H1 (cell line): Measurements from ENCODE around the gene CYGB. TPM values are rescaled to one million over a fixed set of nuclear protein-coding genes. Genes with fewer than 3 reads are reported as not detected.

Experiments
- CTCF ChIA-PET: fragments of 300-600 bp; sonication (Branson Sonifier 250); formaldehyde crosslinking; loops from one replicate; lab custom pipeline; 2021; ENCODE audit not compliant: partially characterized antibody; lab: Charles Lee
- POLR2A ChIA-PET: fragments of 300-600 bp; sonication (Branson Sonifier 250); formaldehyde crosslinking; loops from one replicate; lab custom pipeline; 2021; ENCODE audit warnings: inconsistent platforms; ENCODE audit not compliant: partially characterized antibody; lab: Charles Lee
- DNase-seq, 2 experiments: peaks; one replicate each; pipeline versions ENCODE4 v3.0.0 to v3.0.0-alpha.2; 2010 to 2022; ENCODE audit warnings: low spot score in 2 of 2, low read depth in 1 of 2, mixed read lengths in 1 of 2
- FAIRE-seq: peaks from 2 replicates; lab custom pipeline; 2011; peaks lifted over from hg19 to GRCh38; lab: Jason Lieb, UNC
- H2AFZ ChIP-seq: 2 replicates; pipeline ENCODE4 v1.8.1; 2012; ENCODE audit warnings: low read length, inconsistent platforms
- H2AK5ac ChIP-seq: 2 replicates; pipeline ENCODE4 v1.6.1; 2013; ENCODE audit warnings: low read depth, low read length
- H2BK120ac ChIP-seq: replicated peaks from 2 replicates; pipeline ENCODE3; 2013; ENCODE audit warnings: low read depth, low read length, inconsistent platforms
- H2BK12ac ChIP-seq: 2 replicates; pipeline ENCODE4 v1.6.1; 2013; ENCODE audit warnings: low read depth, low read length
- H2BK15ac ChIP-seq: 2 replicates; pipeline ENCODE4 v1.6.1; 2013; ENCODE audit warnings: low read length
- H2BK20ac ChIP-seq: 2 replicates; pipeline ENCODE4 v1.6.1; 2013; ENCODE audit warnings: low read length
- H2BK5ac ChIP-seq: 2 replicates; pipeline ENCODE4 v1.6.1; 2013; ENCODE audit warnings: low read depth, low read length
- H3K14ac ChIP-seq: 2 replicates; pipeline ENCODE4 v1.6.1; 2013; ENCODE audit warnings: inconsistent platforms; ENCODE audit not compliant: insufficient read length
- H3K18ac ChIP-seq: 2 replicates; pipeline ENCODE4 v1.6.1; 2013; ENCODE audit warnings: low read length; ENCODE audit errors: extremely low read depth
- H3K23ac ChIP-seq: 2 replicates; pipeline ENCODE4 v1.6.1; 2013; ENCODE audit warnings: inconsistent platforms; ENCODE audit not compliant: insufficient read length
- H3K23me2 ChIP-seq: 2 replicates; pipeline ENCODE4 v1.6.1; 2013; ENCODE audit warnings: low read depth, low read length
- H3K27ac ChIP-seq: 2 replicates; pipeline ENCODE4 v1.6.1; 2011; ENCODE audit warnings: low read depth, low read length, inconsistent platforms
- H3K27me3 ChIP-seq, 4 experiments: replicated peaks in 1 of 4; 1 replicate in 1 of 4; 2 replicates in 3 of 4; pipeline versions ENCODE4 v1.6.1 to v1.8.1; 2011 to 2013; ENCODE audit warnings: low read length in 3 of 4, mild to moderate bottlenecking in 3 of 4, inconsistent platforms in 2 of 4, mixed read lengths in 2 of 4, moderate library complexity in 1 of 4; ENCODE audit not compliant: control insufficient read depth in 3 of 4, insufficient read depth in 3 of 4; ENCODE audit errors: extremely low read depth in 1 of 4
- H3K36me3 ChIP-seq, 4 experiments: 2 replicates each; pipeline versions ENCODE4 v1.6.1 to v1.8.1; 2011 to 2013; ENCODE audit warnings: mild to moderate bottlenecking in 4 of 4, low read length in 3 of 4, moderate library complexity in 2 of 4, control low read depth in 1 of 4, inconsistent platforms in 1 of 4; ENCODE audit not compliant: insufficient read depth in 4 of 4, control insufficient read depth in 2 of 4
- H3K4ac ChIP-seq: replicated peaks from 2 replicates; pipeline ENCODE3; 2013; ENCODE audit warnings: low read length, low read depth, mixed read lengths, inconsistent platforms; ENCODE audit not compliant: insufficient read length
- H3K4me1 ChIP-seq, 4 experiments: replicated peaks in 1 of 4; 1 replicate in 1 of 4; 2 replicates in 3 of 4; pipeline versions ENCODE4 v1.6.1 to v1.8.1; 2011 to 2013; ENCODE audit warnings: low read length in 3 of 4, inconsistent platforms in 2 of 4, mixed read lengths in 1 of 4; ENCODE audit not compliant: insufficient read depth in 4 of 4, control insufficient read depth in 3 of 4
- H3K4me2 ChIP-seq, 2 experiments: 2 replicates each; pipeline versions ENCODE4 v1.6.1 to v1.8.1; 2011 to 2013; ENCODE audit warnings: low read depth in 2 of 2, low read length in 2 of 2, control low read depth in 1 of 2, inconsistent platforms in 1 of 2, mild to moderate bottlenecking in 1 of 2; ENCODE audit not compliant: insufficient read depth in 1 of 2
- H3K4me3 ChIP-seq, 4 experiments: fragments of 200-600, 300-600 bp in 1 of 4; sonication (generic), shearing (Covaris generic), sonication (Bioruptor Twin) in 1 of 4; 2 replicates each; pipeline versions ENCODE4 v1.5.1 to v1.8.1; 2011 to 2016; ENCODE audit warnings: low read length in 4 of 4, low read depth in 3 of 4, control low read depth in 2 of 4, inconsistent platforms in 2 of 4, mild to moderate bottlenecking in 2 of 4, mixed read lengths in 1 of 4, moderate library complexity in 1 of 4; ENCODE audit not compliant: insufficient read depth in 2 of 4; ENCODE audit errors: extremely low read depth in 1 of 4
- H3K56ac ChIP-seq: replicated peaks from 2 replicates; pipeline ENCODE3; 2013; ENCODE audit warnings: low read depth, mild to moderate bottlenecking, mixed read lengths, low read length, inconsistent platforms; ENCODE audit not compliant: insufficient read length
- H3K79me1 ChIP-seq: 2 replicates; pipeline ENCODE4 v1.6.1; 2013; ENCODE audit warnings: low read depth, low read length, control low read depth
- H3K79me2 ChIP-seq, 2 experiments: 2 replicates each; pipeline versions ENCODE4 v1.6.1 to v1.8.1; 2012 to 2013; ENCODE audit warnings: low read length in 2 of 2, mild to moderate bottlenecking in 2 of 2, inconsistent platforms in 1 of 2; ENCODE audit not compliant: insufficient read depth in 2 of 2, control insufficient read depth in 1 of 2
- H3K9ac ChIP-seq, 4 experiments: replicated peaks in 1 of 4; 1 replicate in 1 of 4; 2 replicates in 3 of 4; pipeline versions ENCODE4 v1.6.1 to v1.8.1; 2011 to 2013; ENCODE audit warnings: low read depth in 3 of 4, low read length in 3 of 4, control low read depth in 2 of 4, mild to moderate bottlenecking in 2 of 4, moderate library complexity in 2 of 4, inconsistent platforms in 1 of 4; ENCODE audit errors: extremely low read depth in 1 of 4
- H3K9me3 ChIP-seq, 2 experiments: 2 replicates each; pipeline versions ENCODE4 v1.6.1 to v1.8.1; 2012 to 2013; ENCODE audit warnings: mild to moderate bottlenecking in 2 of 2, moderate library complexity in 2 of 2, control low read depth in 1 of 2, inconsistent platforms in 1 of 2, low read depth in 1 of 2, low read length in 1 of 2, mixed read lengths in 1 of 2; ENCODE audit not compliant: insufficient read depth in 2 of 2
- H4K20me1 ChIP-seq, 2 experiments: replicated peaks in 1 of 2; 2 replicates each; pipeline versions ENCODE3 to v1.8.1; 2011 to 2013; ENCODE audit warnings: inconsistent platforms in 2 of 2, low read length in 2 of 2, mild to moderate bottlenecking in 1 of 2; ENCODE audit not compliant: insufficient read depth in 2 of 2, control insufficient read depth in 1 of 2
- H4K5ac ChIP-seq: 2 replicates; pipeline ENCODE4 v1.6.1; 2013; ENCODE audit warnings: low read length, low read depth, mixed read lengths, inconsistent platforms; ENCODE audit not compliant: insufficient read length
- H4K8ac ChIP-seq: 2 replicates; pipeline ENCODE4 v1.8.0; 2013; ENCODE audit warnings: mild to moderate bottlenecking, moderate library complexity, low read length, inconsistent platforms; ENCODE audit not compliant: insufficient read depth; ENCODE audit errors: extremely low read depth
- H4K91ac ChIP-seq: replicated peaks from 2 replicates; pipeline ENCODE3; 2013; ENCODE audit warnings: low read length, mixed read lengths, inconsistent platforms; ENCODE audit not compliant: insufficient read length
- BRCA1 ChIP-seq: IDR thresholded peaks from 2 replicates; pipeline ENCODE4 v1.6.1; 2012; ENCODE audit warnings: low read depth, low read length, improper control_type of control experiment
- CBX5 ChIP-seq: fragments of 300-800, 300-1000 bp; sonication (generic); IDR thresholded peaks from 2 replicates; pipeline ENCODE4 v1.7.1; 2016; ENCODE audit warnings: antibody characterized with exemption, low read length, low read depth
- CBX8 ChIP-seq: fragments of 300-800, 300-1000 bp; sonication (generic); IDR thresholded peaks from 2 replicates; pipeline ENCODE4 v1.7.1; 2016; ENCODE audit warnings: low read depth, low read length, borderline replicate concordance
- CHD2 ChIP-seq: IDR thresholded peaks from 2 replicates; pipeline ENCODE4 v1.6.1; 2012; ENCODE audit warnings: low read length, improper control_type of control experiment
- EGR1 ChIP-seq: IDR thresholded peaks from 2 replicates; pipeline ENCODE4 v1.6.1; 2011; ENCODE audit warnings: low read depth, low read length, borderline replicate concordance
- HDAC6 ChIP-seq: IDR thresholded peaks from one replicate; pipeline ENCODE4 v1.7.1; 2012; ENCODE audit warnings: low read depth, mild to moderate bottlenecking, inconsistent platforms, low read length, moderate library complexity
- SAP30 ChIP-seq: fragments of 300-600 bp; sonication (generic); IDR thresholded peaks from 2 replicates; pipeline ENCODE4 v1.7.1; 2012; ENCODE audit warnings: low read length, moderate library complexity, mild to moderate bottlenecking, inconsistent platforms; ENCODE audit not compliant: insufficient read depth, insufficient replicate concordance
- SP1 ChIP-seq: IDR thresholded peaks from 2 replicates; pipeline ENCODE4 v1.6.1; 2011; ENCODE audit warnings: low read depth, low read length
- SRF ChIP-seq: IDR thresholded peaks from 2 replicates; pipeline ENCODE4 v1.6.1; 2011; ENCODE audit warnings: mild to moderate bottlenecking, low read depth, low read length, moderate library complexity
- WGBS, 2 experiments: shearing (Covaris generic) in 1 of 2; methylation state at CpG; one replicate each; pipeline versions ENCODE4 v1.1.6 to v1.1.7; 2013 to 2015; ENCODE audit warnings: low lambda C conversion rate in 2 of 2, mixed read lengths in 2 of 2, inconsistent platforms in 1 of 2, low coverage in 1 of 2, missing lambda C conversion rate in 1 of 2; ENCODE audit not compliant: insufficient replicate concordance in 2 of 2, insufficient coverage in 1 of 2, insufficient read length in 1 of 2; ENCODE audit errors: extremely low coverage in 1 of 2, missing lambda C conversion rate in 1 of 2; 5-methylcytosine and 5-hydroxymethylcytosine counted together
- polyA plus RNA-seq, 7 experiments: library from polyadenylated mRNA; depleted of rRNA in 3 of 7; stranded (reverse) in 5 of 7; unstranded in 2 of 7; fragments of >200 nt in 5 of 7; fragments of 200-250 nt in 2 of 7; gene quantifications; 1 replicate in 5 of 7; 2 replicates in 1 of 7; 4 replicates in 1 of 7; pipeline versions ENCODE4 v1.2.1 to v1.2.3, GENCODE V29; 2011 to 2013; ENCODE audit warnings: missing spikeins in 2 of 7, mixed read lengths in 2 of 7
- total RNA-seq: library from RNA; stranded (reverse); fragmentation: NEBNext Ultra II Directional; extraction: Animal tissue kit (Norgen Biotek cat#: 25700); gene quantifications from 2 replicates; pipeline ENCODE4 v1.2.1, GENCODE V29; 2021
- TF ChIP-seq, protein P1 (sequence below): IDR thresholded peaks from 2 replicates; pipeline ENCODE4 v1.6.1; 2012; ENCODE audit warnings: low read length, inconsistent platforms

Gene CYGB
- total and polyA plus RNA-seq, 2 of the 8 experiments (the other 6 are each of a cell fraction or from before 2014, with no cell fraction given): 2.7 to 3.7 TPM

DNA sequence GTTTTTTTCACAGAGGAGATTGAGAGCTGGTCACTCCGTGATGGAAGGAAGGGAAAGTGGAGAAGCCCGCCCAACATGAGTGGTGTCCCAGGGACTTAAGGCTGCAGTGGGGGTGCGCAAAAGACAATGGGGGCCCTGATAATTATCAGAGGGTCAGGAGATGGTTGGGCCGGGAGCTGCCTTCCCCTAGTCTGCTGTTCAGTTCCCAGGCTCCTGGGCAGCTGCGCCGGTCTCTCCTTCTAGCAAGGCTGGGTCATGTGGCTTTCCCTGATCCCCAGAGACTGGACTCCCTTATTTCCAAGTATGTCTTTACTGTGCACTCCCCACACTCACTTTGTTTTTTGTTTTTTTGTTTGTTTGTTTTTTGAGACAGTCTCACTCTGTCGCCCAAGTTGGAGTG is 16.2 kb downstream of the CYGB start:
- FAIRE-seq: no peak
- H4K5ac ChIP-seq: no peak overlapping the region

More for the DNA sequence above, 16.2 kb downstream of the CYGB start:
- Histone ChIP-seq H3K23me2 (no peaks in the 10 kb centered on the region), H2BK120ac (no peak overlapping the region), H2BK20ac (no peak overlapping the region), H3K14ac (no peak overlapping the region), H3K36me3 (no peaks in the 10 kb centered on the region), H4K20me1 (peaks cover 0 to 1% of the 10 kb centered on the region in 2 experiments), H3K4me1 (peaks cover 0 to 12% (median 3%) of the 10 kb centered on the region in 4 experiments; a peak in 4 of 7 replicates)
- POLR2A ChIA-PET: interaction anchor here (1.2 to 6.3 kb wide), 2 partner anchors 19 to 38 kb away, joined by 3 to 42 read pairs; partner anchors contain the start of gene PRCD
- TF ChIP-seq SAP30 (no peak), SP1 (no peak), EGR1 (no peak), CBX8 (no peak), BRCA1 (no peak), HDAC6 (no peak), CHD2 (no peak), CBX5 (no peak), SRF (no peak)
- TF ChIP-seq, protein P1, sequence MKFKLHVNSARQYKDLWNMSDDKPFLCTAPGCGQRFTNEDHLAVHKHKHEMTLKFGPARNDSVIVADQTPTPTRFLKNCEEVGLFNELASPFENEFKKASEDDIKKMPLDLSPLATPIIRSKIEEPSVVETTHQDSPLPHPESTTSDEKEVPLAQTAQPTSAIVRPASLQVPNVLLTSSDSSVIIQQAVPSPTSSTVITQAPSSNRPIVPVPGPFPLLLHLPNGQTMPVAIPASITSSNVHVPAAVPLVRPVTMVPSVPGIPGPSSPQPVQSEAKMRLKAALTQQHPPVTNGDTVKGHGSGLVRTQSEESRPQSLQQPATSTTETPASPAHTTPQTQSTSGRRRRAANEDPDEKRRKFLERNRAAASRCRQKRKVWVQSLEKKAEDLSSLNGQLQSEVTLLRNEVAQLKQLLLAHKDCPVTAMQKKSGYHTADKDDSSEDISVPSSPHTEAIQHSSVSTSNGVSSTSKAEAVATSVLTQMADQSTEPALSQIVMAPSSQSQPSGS: no peak
- TF ChIP-seq, all 59 proteins: peak for 0
- Histone ChIP-seq H2BK5ac (no peak overlapping the region), H3K4me3 (no peak overlapping the region), H3K79me2 (no peaks in the 10 kb centered on the region), H3K4me2 (no peak overlapping the region), H2BK15ac (no peak overlapping the region), H2AK5ac (no peak overlapping the region), H4K8ac (0 out of 2 replicates have a peak overlapping the region, but pooled peaks have one; percentile 36), H3K56ac (no peak overlapping the region), H3K4ac (no peak overlapping the region), H3K79me1 (no peaks in the 10 kb centered on the region; the same call in 1 of the 2 replicates), H3K27ac (no peak overlapping the region), H3K27me3 (peaks cover 0 to 5% (median 0%) of the 10 kb centered on the region in 4 experiments; a peak in 3 of 7 replicates), H3K9me3 (no peaks in the 10 kb centered on the region), H2BK12ac (no peak overlapping the region), H3K23ac (no peak overlapping the region), H2AFZ (no peak overlapping the region), H4K91ac (no peak overlapping the region), H3K18ac (no peak overlapping the region), H3K9ac (no peak overlapping the region)
- WGBS, 2 experiments: 93% methylated on average over 7 of the region's 7 CpGs; no CpG with 5 or more reads in 1 of the 2 experiments
- CTCF ChIA-PET: interaction anchor here (0.6 to 10.8 kb wide), 15 partner anchors 8 to 193 kb away, joined by 3 to 260 read pairs (median 4); partner anchors contain the start of genes CYGB, PRCD and RHBDF2
- DNase-seq: no peak
